Measurements from ENCODE around the gene UBE2M.
A peak's percentile ranks its signal among the peaks of the same experiment; 100 is the strongest.
"Not testable (repeated sequence)": the region's sequence is repeated elsewhere in the genome, so short reads cannot be mapped to it uniquely, and the experiment has no call there.

UBE2M gene

DNA sequence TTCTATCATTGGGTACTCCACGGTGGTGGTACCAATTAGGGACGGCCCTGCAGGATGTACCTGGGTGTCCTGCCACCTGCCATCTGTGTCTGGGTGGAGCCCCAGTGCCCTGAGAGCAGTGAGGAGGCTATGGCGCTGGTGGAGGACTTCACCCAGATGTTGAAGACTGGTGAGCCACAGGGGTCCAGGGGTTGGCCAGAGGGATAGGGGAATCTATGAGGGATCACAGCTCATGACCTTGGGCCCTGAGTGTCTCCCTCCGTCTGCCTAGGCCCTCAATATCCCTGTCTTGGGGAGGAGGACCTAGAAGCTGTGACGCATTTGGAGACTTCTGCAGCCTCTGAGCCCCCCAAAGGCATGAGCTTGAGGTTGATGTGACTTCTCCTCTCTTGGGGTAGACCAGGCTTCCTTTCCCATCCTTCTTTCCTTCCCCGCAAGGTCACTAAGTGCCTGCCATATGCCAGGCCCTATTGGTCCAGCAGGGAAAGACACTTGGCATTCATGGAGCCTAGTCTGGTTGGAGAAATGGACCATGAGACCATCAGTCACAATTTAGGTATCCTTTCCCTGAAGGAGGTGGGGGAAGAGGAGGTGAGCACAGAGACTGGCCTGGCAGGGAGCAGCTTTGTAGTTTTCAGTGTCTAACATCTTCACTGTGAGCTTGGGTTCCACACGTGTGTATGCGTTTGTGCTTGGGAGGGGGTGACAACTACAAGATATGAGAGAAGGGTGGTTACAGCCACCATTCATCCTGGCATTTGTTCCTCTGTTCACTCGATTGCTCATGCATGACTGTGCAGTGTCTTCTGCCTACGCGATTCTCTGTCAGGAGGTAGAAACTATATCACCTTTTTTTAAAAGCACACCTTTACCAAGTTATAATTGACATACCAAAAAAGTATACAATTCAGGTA is 19.9 kb upstream of the UBE2M start:
- H3K36me3 ChIP-seq (ENCODE audit: insufficient read depth, low read length), result no peaks in the 10 kb centered on the region
- no peaks in the 10 kb centered on the region for H3K27me3 ChIP-seq (ENCODE audit: insufficient read depth, low read length)
- H3K79me2 ChIP-seq (ENCODE audit: control insufficient read depth, insufficient read depth, low read length, unreplicated experiment), result peaks cover 3% of the 10 kb centered on the region
- H3K4me1 ChIP-seq (ENCODE audit: control insufficient read depth, insufficient read depth, low read length, unreplicated experiment), result peaks cover 5% of the 10 kb centered on the region
- H3K27ac ChIP-seq (ENCODE audit: low read depth, low read length), result no peak overlapping the region
- no peak overlapping the region for H2AFZ ChIP-seq (ENCODE audit: low read length, unreplicated experiment)
- H3K4me3 ChIP-seq (ENCODE audit: low read depth, low read length), result no peak overlapping the region

DNA sequence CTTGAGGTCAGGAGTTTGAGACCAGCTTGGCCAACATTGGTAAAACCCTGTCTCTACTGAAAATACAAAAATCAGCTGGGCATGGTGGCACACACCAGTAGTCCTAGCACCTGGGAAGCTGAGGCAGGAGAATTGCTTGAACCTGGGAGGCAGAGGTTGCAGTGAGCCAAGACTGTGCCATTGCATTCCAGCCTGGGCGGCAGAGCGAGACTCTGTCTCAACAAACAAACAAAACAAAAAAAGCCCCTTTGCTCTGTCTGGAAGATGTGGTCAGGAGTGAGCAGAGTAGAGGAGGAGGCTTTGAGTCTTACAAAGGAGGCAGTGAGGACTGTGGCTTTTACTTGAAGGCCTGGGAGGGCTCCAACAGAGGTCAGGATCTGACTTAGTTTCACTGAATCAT is 19.2 kb upstream of the UBE2M start:
- H3K4me1 ChIP-seq (ENCODE audit: control insufficient read depth, insufficient read depth, low read length, unreplicated experiment); H3K27me3 ChIP-seq (ENCODE audit: insufficient read depth, low read length); H3K4me3 ChIP-seq (ENCODE audit: low read depth, low read length); H2AFZ ChIP-seq (ENCODE audit: low read length, unreplicated experiment); H3K36me3 ChIP-seq (ENCODE audit: insufficient read depth, low read length); H3K27ac ChIP-seq (ENCODE audit: low read depth, low read length); H3K79me2 ChIP-seq (ENCODE audit: control insufficient read depth, insufficient read depth, low read length, unreplicated experiment): not testable (repeated sequence)

DNA sequence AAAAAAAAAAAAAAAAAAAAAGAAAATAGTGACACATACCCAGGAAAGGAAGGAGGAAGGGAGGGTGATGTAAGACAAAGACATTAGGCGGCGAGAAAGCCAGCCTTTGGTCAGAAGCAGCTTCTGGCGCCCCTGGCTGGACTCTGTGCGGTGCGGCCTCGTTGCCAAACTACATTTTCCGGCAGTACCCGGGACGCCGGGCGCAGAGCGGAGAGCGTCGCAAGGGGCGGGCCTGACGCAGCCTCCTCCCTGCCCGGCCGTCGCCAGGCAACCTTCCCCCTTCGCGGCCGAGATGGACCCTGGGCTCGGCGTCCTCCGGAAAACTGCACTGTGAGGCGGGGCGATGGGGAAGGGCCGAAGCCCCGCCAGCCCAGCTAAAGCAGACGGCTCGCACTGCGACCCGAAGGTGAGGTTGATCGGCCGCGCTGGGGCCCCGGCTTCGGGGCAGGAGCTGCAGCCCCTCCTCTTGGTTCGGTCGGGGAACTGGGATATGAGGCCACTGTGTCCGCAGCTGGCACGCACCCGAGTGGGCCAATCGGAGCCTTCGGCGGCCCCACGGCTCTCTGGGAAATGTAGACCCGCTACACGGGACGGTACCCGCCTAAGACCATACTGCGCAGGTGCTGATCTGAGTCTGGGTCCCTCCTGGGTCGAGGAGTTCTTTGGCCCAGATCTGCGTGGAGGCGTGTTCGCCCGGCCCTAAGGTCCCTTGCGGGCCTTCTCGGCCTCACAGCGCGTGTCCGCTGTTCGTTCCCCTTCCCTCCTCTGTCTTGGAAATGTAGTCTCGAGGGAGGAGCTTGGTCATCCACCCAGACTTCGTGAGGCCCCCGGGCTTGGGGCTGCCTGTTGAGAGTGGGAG is 17.0 kb upstream of the UBE2M start:
- H2AFZ ChIP-seq (ENCODE audit: low read length, unreplicated experiment), result no peak overlapping the region
- peaks cover 8% of the 10 kb centered on the region for H3K4me1 ChIP-seq (ENCODE audit: control insufficient read depth, insufficient read depth, low read length, unreplicated experiment)
- no peaks in the 10 kb centered on the region for H3K27me3 ChIP-seq (ENCODE audit: insufficient read depth, low read length)
- peak overlapping the region; percentile 83 for H3K4me3 ChIP-seq (ENCODE audit: low read depth, low read length)
- H3K36me3 ChIP-seq (ENCODE audit: insufficient read depth, low read length), result no peaks in the 10 kb centered on the region
- peak overlapping the region; percentile 93 for H3K27ac ChIP-seq (ENCODE audit: low read depth, low read length)
- peaks cover 3% of the 10 kb centered on the region for H3K79me2 ChIP-seq (ENCODE audit: control insufficient read depth, insufficient read depth, low read length, unreplicated experiment)

DNA sequence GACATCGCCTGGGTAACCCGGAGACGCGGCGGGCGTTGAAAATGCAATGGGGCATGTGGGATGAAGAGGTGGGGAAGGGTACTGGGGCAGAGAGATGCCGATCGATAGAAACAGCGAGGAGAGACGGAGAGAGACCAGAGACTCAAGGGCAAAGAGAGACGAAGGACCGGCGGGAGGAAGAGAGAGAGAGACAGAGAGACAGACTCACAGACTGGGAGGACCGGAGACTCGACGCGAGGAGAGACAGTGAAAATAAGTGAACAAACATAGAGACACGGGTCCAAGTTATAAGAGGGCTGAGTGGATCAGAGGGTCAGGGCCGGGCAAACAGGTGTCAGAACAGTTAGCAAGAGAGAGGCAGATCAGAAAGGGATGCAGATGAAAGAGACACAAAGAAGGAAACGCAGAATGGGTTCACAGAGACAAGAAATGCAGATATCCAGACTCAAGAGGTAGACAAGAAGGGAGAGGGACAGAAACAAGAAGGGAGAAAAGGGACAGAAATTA is 15.3 kb upstream of the UBE2M start:
- H3K79me2 ChIP-seq (ENCODE audit: control insufficient read depth, insufficient read depth, low read length, unreplicated experiment), result peaks cover 3% of the 10 kb centered on the region
- H3K4me3 ChIP-seq (ENCODE audit: low read depth, low read length), result peak overlapping the region; percentile 74
- H3K27me3 ChIP-seq (ENCODE audit: insufficient read depth, low read length), result no peaks in the 10 kb centered on the region
- H3K36me3 ChIP-seq (ENCODE audit: insufficient read depth, low read length), result no peaks in the 10 kb centered on the region
- H2AFZ ChIP-seq (ENCODE audit: low read length, unreplicated experiment), result peak overlapping the region; percentile 20
- peak overlapping the region; percentile 89 for H3K27ac ChIP-seq (ENCODE audit: low read depth, low read length)
- H3K4me1 ChIP-seq (ENCODE audit: control insufficient read depth, insufficient read depth, low read length, unreplicated experiment), result peaks cover 8% of the 10 kb centered on the region

DNA sequence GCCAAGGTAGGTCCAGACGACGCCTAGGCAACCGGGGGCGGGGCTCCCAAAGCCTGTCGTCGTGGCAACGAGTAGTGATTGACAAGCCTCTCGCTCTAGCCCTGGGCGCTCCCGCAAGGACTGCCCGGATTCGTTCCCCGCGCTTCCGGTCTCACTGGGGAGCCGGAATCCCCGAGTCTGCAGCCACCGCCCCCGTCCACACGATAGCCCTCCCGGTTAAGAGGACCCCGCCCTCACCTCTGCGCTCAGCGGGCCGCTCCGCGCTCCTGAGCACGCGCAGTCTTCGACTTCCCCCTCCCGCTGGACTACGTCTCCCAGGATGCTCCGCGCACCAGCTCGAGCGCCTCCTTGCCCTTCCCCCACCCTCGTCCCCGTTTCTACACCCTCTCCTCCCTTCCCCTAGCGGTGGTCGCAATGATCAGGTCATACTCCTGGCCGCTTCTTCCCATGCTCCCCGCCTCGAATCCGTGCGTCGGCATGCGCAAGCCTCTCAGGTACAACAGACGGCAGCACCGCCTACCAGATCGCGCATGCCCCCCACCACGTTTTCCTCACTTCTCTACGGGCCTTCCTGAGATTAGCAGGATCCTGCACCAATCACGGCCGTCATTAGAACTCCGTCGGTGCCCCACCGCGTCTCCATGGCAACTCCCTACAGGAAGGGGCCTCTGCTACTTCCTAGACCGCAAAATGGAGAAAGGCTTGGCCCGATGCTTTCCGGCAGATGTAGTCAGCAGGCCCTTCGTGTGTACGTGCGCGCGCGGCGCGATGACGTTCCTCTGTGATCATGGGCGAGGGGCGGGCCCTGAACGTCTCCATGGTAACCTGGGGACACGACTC is 14.6 kb upstream of the UBE2M start, which contains the start of gene MZF1:
Gene MZF1, minus strand, starts transcription at position 518 of the 840 bp plus-strand sequence. CDS start 1,946 bp downstream, outside the sequence.
- peak within 1 kb of the TSS; percentile 74 for H3K4me3 ChIP-seq (ENCODE audit: low read depth, low read length)
- peaks cover 3% of the 10 kb centered on the region for H3K79me2 ChIP-seq (ENCODE audit: control insufficient read depth, insufficient read depth, low read length, unreplicated experiment)
- H3K27ac ChIP-seq (ENCODE audit: low read depth, low read length), result peak within 1 kb of the TSS; percentile 89
- H3K27me3 ChIP-seq (ENCODE audit: insufficient read depth, low read length), result no peaks in the 10 kb centered on the region
- H3K36me3 ChIP-seq (ENCODE audit: insufficient read depth, low read length), result no peaks in the 10 kb centered on the region
- peaks cover 8% of the 10 kb centered on the region for H3K4me1 ChIP-seq (ENCODE audit: control insufficient read depth, insufficient read depth, low read length, unreplicated experiment)
- H2AFZ ChIP-seq (ENCODE audit: low read length, unreplicated experiment), result peak within 1 kb of the TSS; percentile 20

DNA sequence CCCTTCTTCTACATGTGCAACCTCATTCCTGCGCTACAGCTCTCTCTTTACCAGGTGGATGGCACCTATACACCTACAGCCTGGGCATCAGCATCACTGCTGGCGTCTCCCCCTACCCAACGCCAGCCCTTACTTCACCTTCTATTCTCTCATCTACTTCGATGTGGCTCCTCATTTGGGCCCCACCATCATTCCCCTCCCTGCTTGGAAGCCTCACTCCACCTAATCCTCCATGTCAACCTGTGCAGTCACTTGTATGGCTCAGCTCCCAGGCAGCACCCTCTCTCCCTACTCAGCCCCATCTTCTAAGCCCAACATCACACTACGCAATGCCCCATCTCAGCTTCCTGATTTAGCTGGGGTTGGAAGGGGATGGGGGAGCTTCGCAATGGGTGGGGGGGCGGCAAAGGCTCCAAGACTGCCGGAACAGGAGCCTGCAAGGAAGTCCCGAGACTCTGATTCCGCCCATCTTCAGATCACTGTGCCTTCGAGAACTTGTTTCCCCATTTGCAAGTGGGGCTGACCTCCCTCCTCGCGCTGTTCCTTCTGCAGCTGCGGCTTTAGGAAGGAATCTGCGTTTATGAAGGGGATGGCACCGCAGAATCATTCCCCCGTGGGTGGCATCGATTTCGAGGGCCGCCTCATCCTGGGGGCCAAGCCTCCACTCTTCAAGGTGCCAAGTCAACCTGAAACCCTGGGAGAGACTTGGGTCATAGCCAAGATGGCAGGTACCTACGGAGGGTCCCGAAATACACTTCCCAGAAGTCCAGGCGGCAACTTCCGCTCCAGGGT is 13.8 kb upstream of the UBE2M start:
- Histone ChIP-seq H3K4me1 (ENCODE audit: control insufficient read depth, insufficient read depth, low read length, unreplicated experiment) (peaks cover 8% of the 10 kb centered on the region), H3K4me3 (ENCODE audit: low read depth, low read length) (peak overlapping the region; percentile 74), H3K79me2 (ENCODE audit: control insufficient read depth, insufficient read depth, low read length, unreplicated experiment) (no peaks in the 10 kb centered on the region), H2AFZ (ENCODE audit: low read length, unreplicated experiment) (no peak overlapping the region), H3K27me3 (ENCODE audit: insufficient read depth, low read length) (no peaks in the 10 kb centered on the region), H3K27ac (ENCODE audit: low read depth, low read length) (peak overlapping the region; percentile 89), H3K36me3 (ENCODE audit: insufficient read depth, low read length) (no peaks in the 10 kb centered on the region)

DNA sequence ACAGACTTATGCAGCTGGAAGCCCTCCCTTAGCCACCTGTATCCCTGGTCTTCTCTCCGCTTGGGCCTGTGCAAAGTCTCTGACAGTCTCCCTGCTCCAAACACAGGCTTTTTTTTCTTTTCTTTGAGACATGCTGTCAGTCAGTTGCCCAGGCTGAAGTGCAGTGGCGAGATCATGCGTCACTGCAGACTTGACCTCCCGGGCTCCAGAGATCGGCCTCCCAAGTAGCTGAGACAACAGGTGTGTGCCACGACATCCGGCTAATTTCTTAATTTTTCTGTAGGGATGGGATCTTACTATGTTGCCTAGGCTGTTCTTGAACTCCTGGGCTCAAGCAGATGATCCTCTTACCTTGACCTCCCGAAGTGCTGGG is 13.2 kb upstream of the UBE2M start:
- Histone ChIP-seq H3K27me3 (ENCODE audit: insufficient read depth, low read length) (no peaks in the 10 kb centered on the region), H3K4me1 (ENCODE audit: control insufficient read depth, insufficient read depth, low read length, unreplicated experiment) (peaks cover 8% of the 10 kb centered on the region), H3K79me2 (ENCODE audit: control insufficient read depth, insufficient read depth, low read length, unreplicated experiment) (no peaks in the 10 kb centered on the region), H3K36me3 (ENCODE audit: insufficient read depth, low read length) (no peaks in the 10 kb centered on the region), H3K27ac (ENCODE audit: low read depth, low read length) (no peak overlapping the region), H3K4me3 (ENCODE audit: low read depth, low read length) (no peak overlapping the region), H2AFZ (ENCODE audit: low read length, unreplicated experiment) (no peak overlapping the region)

DNA sequence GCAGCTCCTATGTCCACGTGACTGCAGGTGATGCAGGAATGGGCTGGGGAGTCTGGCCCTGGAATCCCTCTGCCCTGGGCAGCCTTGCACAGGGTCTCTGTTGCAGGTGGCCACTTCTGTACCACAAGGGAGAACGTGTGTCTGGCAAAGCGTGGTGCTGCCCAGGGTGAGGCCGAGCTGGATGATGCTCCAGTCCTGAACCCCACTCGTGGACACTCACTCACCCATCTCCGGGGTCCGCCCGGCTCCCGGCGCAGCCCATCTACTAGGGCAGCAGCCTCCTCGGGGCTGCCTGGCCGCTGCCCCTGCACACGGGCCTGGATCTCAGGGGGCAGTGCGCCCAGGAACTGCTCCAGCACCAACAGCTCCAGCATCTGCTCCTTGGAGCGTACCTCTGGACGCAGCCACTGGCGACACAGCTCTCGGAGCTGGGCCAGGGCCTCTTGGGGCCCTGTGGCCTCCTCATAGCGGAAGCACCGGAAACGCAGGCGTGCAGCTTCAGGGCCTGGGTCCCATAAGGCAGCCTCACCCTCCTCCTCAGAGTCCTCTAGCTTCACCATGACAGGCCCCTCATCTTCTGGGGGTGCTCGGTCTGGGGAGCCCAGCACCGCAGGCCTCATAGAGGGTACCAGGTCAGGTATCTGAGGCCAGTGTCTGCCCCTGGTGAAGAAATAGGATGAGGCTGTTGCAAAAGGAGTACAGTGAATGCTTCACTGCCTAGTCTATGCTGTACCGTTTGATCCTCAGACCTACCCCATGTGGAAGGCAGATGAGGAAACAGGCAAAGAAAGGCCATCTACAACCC is 12.6 kb upstream of the UBE2M start:
- H3K27ac ChIP-seq (ENCODE audit: low read depth, low read length), result no peak overlapping the region

DNA sequence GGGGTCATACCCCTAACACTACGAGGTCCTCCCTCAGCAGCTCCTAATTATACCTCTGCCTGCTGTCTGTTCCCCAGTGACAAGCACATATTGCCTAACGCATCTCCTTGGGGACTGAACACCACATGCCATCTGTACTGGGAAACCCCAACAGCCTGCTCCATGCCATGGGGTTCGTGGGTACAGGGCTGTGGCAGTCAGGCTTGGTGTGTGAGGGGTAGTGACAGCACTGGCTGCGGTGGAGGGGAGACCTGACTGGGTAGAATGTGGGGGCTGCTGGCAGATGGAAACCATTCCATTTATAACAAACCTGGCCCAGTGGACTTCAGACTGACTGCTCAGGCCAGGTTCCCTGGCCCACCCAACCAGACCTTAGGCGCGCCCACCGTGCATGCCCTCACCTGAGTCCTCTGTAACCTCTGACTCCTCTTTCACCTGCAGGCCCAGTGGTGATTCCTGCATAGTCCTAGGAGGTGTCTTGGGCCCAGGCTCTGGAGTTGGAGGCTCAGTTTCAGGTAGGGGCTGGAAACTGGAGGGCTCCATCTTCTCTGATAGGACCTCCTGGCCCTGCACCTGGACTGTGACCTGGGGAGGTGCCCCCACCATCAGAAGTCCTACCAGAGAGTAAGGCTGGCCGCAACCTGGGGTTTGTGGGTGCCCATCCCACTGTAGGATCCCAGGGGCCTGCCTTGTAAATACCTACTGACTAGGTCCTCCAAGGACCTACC is 11.7 kb upstream of the UBE2M start:
- Histone ChIP-seq H3K4me1 (ENCODE audit: control insufficient read depth, insufficient read depth, low read length, unreplicated experiment) (peaks cover 8% of the 10 kb centered on the region), H3K79me2 (ENCODE audit: control insufficient read depth, insufficient read depth, low read length, unreplicated experiment) (no peaks in the 10 kb centered on the region), H3K27me3 (ENCODE audit: insufficient read depth, low read length) (no peaks in the 10 kb centered on the region), H3K4me3 (ENCODE audit: low read depth, low read length) (no peak overlapping the region), H3K36me3 (ENCODE audit: insufficient read depth, low read length) (no peaks in the 10 kb centered on the region), H3K27ac (ENCODE audit: low read depth, low read length) (no peak overlapping the region), H2AFZ (ENCODE audit: low read length, unreplicated experiment) (no peak overlapping the region)

More for the DNA sequence above, 12.6 kb upstream of the UBE2M start:
- H3K4me3 ChIP-seq (ENCODE audit: low read depth, low read length), result no peak overlapping the region
- H2AFZ ChIP-seq (ENCODE audit: low read length, unreplicated experiment), result no peak overlapping the region
- no peaks in the 10 kb centered on the region for H3K36me3 ChIP-seq (ENCODE audit: insufficient read depth, low read length)
- H3K4me1 ChIP-seq (ENCODE audit: control insufficient read depth, insufficient read depth, low read length, unreplicated experiment), result peaks cover 8% of the 10 kb centered on the region
- no peaks in the 10 kb centered on the region for H3K27me3 ChIP-seq (ENCODE audit: insufficient read depth, low read length)
- H3K79me2 ChIP-seq (ENCODE audit: control insufficient read depth, insufficient read depth, low read length, unreplicated experiment), result no peaks in the 10 kb centered on the region
